ENCODE measurements around the gene KRTAP6-2.

DNA sequence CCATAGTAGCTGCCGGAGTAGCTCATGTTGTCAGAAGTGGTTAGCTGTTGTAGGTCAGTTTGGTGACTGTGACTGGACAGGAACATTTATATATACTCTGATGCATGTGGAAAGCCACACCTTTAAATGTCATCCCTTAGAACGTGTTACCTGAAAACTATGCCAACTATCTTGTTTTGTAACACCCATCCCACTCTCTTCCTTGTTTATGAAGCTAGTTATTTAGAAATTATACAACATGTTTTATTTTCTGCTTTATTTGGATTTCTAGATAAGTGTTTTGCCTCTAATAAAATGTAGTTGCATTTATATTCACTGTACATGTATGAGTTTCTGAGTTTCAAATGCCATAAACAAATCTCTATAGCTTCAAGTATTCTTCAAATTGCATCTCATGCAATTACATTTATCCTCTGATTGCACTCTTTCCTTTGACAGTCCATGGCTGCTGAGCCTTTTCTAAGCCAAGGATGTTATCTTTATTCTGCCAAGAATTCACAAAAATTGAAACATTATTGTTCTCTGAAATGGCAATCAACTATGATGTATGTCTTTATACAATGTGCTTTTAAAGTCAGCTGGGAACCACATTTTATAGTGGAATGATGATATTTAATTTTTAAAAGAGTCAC, 37.3 kb downstream of the KRTAP6-2 start, which contains the start of gene KRTAP19-7:
- TF ChIP-seq, protein P1, sequence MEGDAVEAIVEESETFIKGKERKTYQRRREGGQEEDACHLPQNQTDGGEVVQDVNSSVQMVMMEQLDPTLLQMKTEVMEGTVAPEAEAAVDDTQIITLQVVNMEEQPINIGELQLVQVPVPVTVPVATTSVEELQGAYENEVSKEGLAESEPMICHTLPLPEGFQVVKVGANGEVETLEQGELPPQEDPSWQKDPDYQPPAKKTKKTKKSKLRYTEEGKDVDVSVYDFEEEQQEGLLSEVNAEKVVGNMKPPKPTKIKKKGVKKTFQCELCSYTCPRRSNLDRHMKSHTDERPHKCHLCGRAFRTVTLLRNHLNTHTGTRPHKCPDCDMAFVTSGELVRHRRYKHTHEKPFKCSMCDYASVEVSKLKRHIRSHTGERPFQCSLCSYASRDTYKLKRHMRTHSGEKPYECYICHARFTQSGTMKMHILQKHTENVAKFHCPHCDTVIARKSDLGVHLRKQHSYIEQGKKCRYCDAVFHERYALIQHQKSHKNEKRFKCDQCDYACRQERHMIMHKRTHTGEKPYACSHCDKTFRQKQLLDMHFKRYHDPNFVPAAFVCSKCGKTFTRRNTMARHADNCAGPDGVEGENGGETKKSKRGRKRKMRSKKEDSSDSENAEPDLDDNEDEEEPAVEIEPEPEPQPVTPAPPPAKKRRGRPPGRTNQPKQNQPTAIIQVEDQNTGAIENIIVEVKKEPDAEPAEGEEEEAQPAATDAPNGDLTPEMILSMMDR (IDR thresholded peaks at IDR 0.05; ENCODE audit: borderline replicate concordance, extremely low read depth, low read length, poor library complexity, severe bottlenecking): no peak
- TF ChIP-seq EZH2 (IDR thresholded peaks at IDR 0.05; ENCODE audit: borderline replicate concordance, low read depth, low read length, severe bottlenecking): no peak
